Suprapubic skin (tissue), 4 donors: ENCODE measurements around the gene YWHAQ. TPM values are rescaled to one million over a fixed set of nuclear protein-coding genes. Genes with fewer than 3 reads are reported as not detected.
"Not testable (repeated sequence)": the region's sequence is repeated elsewhere in the genome, so short reads cannot be mapped to it uniquely, and the experiment has no call there.

ENCODE experiments used
- DNase-seq, 2 donors: peaks; one replicate each; pipeline ENCODE4 v3.0.0-alpha.2; 2019; ENCODE audit warnings: low spot score in 2 of 2
- H3K27ac ChIP-seq: fragments of 200-600 bp; sonication (generic); one replicate; pipeline ENCODE4 v1.5.1; 2019
- H3K27me3 ChIP-seq: fragments of 200-600 bp; sonication (generic); one replicate; pipeline ENCODE4 v1.5.1; 2019
- H3K36me3 ChIP-seq: fragments of 200-600 bp; sonication (generic); one replicate; pipeline ENCODE4 v1.5.1; 2019
- H3K4me1 ChIP-seq: fragments of 200-600 bp; sonication (generic); one replicate; pipeline ENCODE4 v1.5.1; 2019
- H3K4me3 ChIP-seq: fragments of 200-600 bp; sonication (generic); one replicate; pipeline ENCODE4 v1.5.1; 2019; ENCODE audit warnings: mild to moderate bottlenecking
- H3K9me3 ChIP-seq: fragments of 200-600 bp; sonication (generic); one replicate; pipeline ENCODE4 v1.5.1; 2019
- EP300 ChIP-seq: sonication (generic); formaldehyde crosslinking; IDR thresholded peaks from one replicate; pipeline ENCODE4 v1.6.1; 2017; ENCODE audit warnings: antibody characterized with exemption
- POLR2A ChIP-seq, 2 donors: fragments of 450-650 bp; IDR thresholded peaks; one replicate each; pipeline ENCODE4 v1.6.1; 2017; ENCODE audit warnings: antibody characterized with exemption in 2 of 2, mild to moderate bottlenecking in 2 of 2, moderate library complexity in 2 of 2
- POLR2AphosphoS5 ChIP-seq, 3 donors: sonication (generic); formaldehyde crosslinking; IDR thresholded peaks; one replicate each; pipeline ENCODE4 v1.6.1; 2017; ENCODE audit warnings: antibody characterized with exemption in 3 of 3
- WGBS: methylation state at CpG from one replicate; pipeline ENCODE4 v1.1.5; 2018; 5-methylcytosine and 5-hydroxymethylcytosine counted together
- total RNA-seq, 4 donors: library from RNA; depleted of rRNA; stranded (reverse); fragments of >200 nt; gene quantifications; one replicate each; pipeline ENCODE4 v1.1.0, GENCODE V29; 2016
- TF ChIP-seq, protein P1 (sequence below), 2 donors: fragments of 200-600 bp in 1 of 2; fragments of 450-650 bp in 1 of 2; sonication (generic) in 1 of 2; IDR thresholded peaks; one replicate each; pipeline ENCODE4 v1.5.1; 2016 to 2019; ENCODE audit warnings: antibody characterized with exemption in 2 of 2, mild to moderate bottlenecking in 1 of 2, moderate library complexity in 1 of 2

YWHAQ gene
- total RNA-seq, 4 donors from 2014 or later = 84.6 to 172 (median 165) TPM

DNA sequence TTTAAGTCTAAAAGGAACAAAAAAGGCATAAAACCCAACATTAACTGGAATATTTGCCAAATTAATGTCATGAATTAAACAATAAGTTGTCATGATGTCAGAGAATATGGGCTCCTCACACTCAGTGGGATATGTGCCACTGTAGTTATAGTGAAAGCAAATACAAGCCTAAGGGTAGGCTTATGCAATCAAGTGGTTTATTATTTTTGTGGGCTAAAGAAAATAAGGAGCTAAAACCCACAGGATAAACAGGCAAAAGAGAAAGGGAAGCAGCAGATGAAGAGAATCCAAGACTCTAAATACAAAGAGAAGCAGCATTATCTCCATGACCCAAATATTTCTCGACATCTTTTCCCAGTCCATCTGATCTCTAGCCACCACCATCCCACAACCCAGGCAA is 17.5 kb downstream of the YWHAQ start:
- Histone ChIP-seq H3K27me3 (no peaks in the 10 kb centered on the region), H3K4me3 (no peak overlapping the region), H3K9me3 (no peaks in the 10 kb centered on the region), H3K27ac (no peak overlapping the region), H3K36me3 (no peaks in the 10 kb centered on the region), H3K4me1 (peaks cover 60% of the 10 kb centered on the region)
- 63% methylated on average over 1 of the region's 1 CpG for WGBS
- TF ChIP-seq POLR2AphosphoS5 (IDR thresholded peaks at IDR 0.05) (no peak), POLR2A (IDR thresholded peaks at IDR 0.05) (no peak), EP300 (no peak)
- TF ChIP-seq, protein P1, sequence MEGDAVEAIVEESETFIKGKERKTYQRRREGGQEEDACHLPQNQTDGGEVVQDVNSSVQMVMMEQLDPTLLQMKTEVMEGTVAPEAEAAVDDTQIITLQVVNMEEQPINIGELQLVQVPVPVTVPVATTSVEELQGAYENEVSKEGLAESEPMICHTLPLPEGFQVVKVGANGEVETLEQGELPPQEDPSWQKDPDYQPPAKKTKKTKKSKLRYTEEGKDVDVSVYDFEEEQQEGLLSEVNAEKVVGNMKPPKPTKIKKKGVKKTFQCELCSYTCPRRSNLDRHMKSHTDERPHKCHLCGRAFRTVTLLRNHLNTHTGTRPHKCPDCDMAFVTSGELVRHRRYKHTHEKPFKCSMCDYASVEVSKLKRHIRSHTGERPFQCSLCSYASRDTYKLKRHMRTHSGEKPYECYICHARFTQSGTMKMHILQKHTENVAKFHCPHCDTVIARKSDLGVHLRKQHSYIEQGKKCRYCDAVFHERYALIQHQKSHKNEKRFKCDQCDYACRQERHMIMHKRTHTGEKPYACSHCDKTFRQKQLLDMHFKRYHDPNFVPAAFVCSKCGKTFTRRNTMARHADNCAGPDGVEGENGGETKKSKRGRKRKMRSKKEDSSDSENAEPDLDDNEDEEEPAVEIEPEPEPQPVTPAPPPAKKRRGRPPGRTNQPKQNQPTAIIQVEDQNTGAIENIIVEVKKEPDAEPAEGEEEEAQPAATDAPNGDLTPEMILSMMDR (IDR thresholded peaks at IDR 0.05) = no peak
- DNase-seq = no peak

DNA sequence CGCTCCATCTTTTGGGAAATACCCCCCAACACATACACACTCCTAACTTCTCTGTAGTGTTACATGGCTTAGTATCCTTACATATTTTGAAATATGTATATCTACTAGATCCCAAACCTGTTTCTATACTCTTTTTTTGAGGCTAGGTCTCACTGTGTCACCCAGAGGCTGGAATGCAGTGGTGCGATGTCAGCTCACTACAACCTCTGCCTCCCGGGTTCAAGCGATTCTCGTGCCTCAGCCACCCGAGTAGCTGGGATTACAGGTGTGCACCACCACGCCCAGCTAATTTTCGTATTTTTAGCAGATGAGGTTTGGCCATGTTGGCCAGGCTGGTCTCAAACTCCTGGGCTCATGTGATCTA is 19.3 kb downstream of the YWHAQ start:
- DNase-seq, H3K27me3 ChIP-seq, H3K9me3 ChIP-seq, H3K36me3 ChIP-seq, H3K4me3 ChIP-seq, H3K27ac ChIP-seq: not testable (repeated sequence)
- H3K4me1 ChIP-seq = peaks cover 66% of the 10 kb centered on the region
- over 99% methylated on average over 8 of the region's 8 CpGs for WGBS

DNA sequence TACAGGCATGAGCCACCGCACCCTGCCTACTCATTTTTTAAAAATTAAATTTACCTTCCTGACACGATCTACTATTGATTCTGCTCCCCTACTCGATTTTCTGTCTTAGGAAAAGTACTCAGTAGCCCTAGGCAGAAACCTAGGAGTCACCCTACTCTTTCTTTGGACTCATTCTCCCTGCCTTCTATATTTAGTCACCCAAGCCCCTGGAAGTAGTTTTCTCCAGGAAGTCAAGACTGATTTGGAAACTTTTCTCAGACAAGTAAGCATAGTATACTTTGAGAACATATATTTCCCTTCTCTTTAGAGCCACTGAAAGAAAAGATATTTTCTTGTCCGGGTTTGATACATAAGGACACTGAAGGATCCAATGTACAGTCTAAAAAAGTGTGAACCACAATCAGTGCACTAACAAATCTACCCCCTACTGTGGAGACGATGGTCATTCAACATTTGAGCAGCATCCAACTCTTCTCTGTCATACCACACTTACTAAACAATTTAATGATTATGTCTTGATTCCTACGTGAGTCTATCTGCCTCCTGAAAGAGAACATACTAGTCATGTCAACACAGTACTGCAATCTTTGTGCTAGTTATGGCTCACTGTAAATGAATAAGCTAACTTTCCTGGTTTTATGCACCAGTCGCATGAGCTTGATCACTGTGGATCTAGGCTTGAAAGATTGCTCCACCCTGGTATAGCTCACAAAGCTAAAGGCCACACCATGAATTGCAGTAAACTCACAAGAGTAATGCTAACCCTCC is 19.8 kb downstream of the YWHAQ start:
- Histone ChIP-seq H3K4me3 (no peak overlapping the region), H3K9me3 (no peaks in the 10 kb centered on the region), H3K4me1 (peaks cover 63% of the 10 kb centered on the region), H3K27me3 (no peaks in the 10 kb centered on the region), H3K36me3 (no peaks in the 10 kb centered on the region), H3K27ac (no peak overlapping the region)
- WGBS = 81% methylated on average over 7 of the region's 7 CpGs
- DNase-seq = no peak
- TF ChIP-seq POLR2A (IDR thresholded peaks at IDR 0.05) = no peak
- TF ChIP-seq POLR2AphosphoS5 (IDR thresholded peaks at IDR 0.05) = no peak
- TF ChIP-seq EP300 = no peak
- TF ChIP-seq, protein P1 (IDR thresholded peaks at IDR 0.05) = no peak

DNA sequence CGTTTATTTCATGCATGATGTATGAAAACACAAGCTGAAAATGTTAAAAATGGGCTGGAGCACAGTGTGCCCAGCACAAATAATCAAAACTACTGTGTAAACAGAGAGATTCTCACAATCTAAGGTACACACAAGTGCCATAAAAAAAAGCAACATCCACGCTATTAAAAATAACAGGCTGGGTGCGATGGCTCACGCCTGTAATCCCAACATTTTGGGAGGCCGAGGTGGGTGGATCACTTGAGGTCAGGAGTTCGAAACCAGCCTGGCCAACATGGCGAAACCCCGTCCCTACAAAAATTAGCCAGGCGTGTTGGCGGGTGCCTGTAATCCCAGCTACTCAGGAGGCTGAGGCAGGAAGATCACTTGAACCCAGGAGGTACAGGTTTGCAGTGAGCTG is 22.3 kb downstream of the YWHAQ start:
- not testable (repeated sequence) for H3K36me3 ChIP-seq, DNase-seq, H3K4me3 ChIP-seq, H3K9me3 ChIP-seq, H3K27me3 ChIP-seq
- WGBS = 80% methylated on average over 10 of the region's 10 CpGs
- peak overlapping the region; percentile 47 for H3K27ac ChIP-seq
- H3K4me1 ChIP-seq = peaks cover 44% of the 10 kb centered on the region

DNA sequence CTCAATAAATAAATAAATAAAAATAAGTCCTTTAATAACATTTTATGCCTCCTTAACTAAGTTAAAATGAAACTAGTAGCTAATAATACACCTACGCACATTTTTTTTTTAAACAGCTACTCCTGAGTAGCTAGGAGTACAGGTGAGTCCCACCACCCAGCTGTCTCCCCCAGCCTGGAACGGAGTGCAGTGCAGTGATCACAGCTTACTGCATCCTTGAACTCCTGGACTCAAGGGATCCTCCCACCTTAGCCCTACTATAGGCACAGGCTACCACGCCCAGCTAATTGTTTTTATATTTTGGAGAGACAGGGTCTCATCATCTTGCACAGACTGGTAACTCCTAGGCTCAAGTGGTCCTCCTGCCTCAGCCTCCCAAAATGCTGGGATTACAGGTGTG is 28.4 kb downstream of the YWHAQ start:
- Histone ChIP-seq H3K27me3 (no peaks in the 10 kb centered on the region), H3K4me3 (no peak overlapping the region), H3K4me1 (peaks cover 2% of the 10 kb centered on the region), H3K9me3 (peaks cover 6% of the 10 kb centered on the region), H3K36me3 (peaks cover 27% of the 10 kb centered on the region), H3K27ac (no peak overlapping the region)
- DNase-seq = no peak
- TF ChIP-seq POLR2AphosphoS5 (IDR thresholded peaks at IDR 0.05) (no peak), POLR2A (IDR thresholded peaks at IDR 0.05) (no peak), EP300 (no peak)
- TF ChIP-seq, protein P1 (IDR thresholded peaks at IDR 0.05) = no peak
- WGBS = 96% methylated on average over 3 of the region's 3 CpGs

DNA sequence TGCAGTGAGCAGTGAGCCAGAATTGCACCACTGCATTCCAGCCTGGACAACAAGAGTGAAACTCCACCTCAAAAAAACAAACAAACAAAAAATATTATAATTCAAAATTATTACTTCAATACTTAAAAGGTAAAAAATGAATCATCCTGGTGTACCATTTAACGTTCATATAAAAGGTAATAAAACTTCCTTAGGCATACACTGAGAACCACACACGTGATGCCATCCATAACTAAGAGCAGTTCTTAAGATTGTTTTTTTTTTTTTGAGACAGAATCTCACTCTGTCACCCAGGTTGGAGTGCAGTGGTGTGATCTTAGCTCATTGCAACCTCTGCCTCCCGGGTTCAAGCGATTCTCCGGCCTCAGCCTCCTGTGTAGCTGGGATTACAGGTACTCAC is 29.4 kb downstream of the YWHAQ start:
- WGBS = 90% methylated on average over 5 of the region's 5 CpGs
- Histone ChIP-seq H3K4me3 (no peak overlapping the region), H3K4me1 (no peaks in the 10 kb centered on the region), H3K27ac (no peak overlapping the region), H3K27me3 (no peaks in the 10 kb centered on the region), H3K9me3 (peaks cover 6% of the 10 kb centered on the region), H3K36me3 (peaks cover 27% of the 10 kb centered on the region)
- DNase-seq = no peak
- TF ChIP-seq EP300 (no peak), POLR2A (IDR thresholded peaks at IDR 0.05) (no peak), POLR2AphosphoS5 (IDR thresholded peaks at IDR 0.05) (no peak)
- TF ChIP-seq, protein P1 (IDR thresholded peaks at IDR 0.05) = no peak
